ENCODE results near the gene FZR1. TPM values are rescaled to one million over a fixed set of nuclear protein-coding genes. Genes with fewer than 3 reads are reported as not detected.

Gene FZR1
- total RNA-seq, 1 experiment from 2014 or later: 51.4 TPM

DNA sequence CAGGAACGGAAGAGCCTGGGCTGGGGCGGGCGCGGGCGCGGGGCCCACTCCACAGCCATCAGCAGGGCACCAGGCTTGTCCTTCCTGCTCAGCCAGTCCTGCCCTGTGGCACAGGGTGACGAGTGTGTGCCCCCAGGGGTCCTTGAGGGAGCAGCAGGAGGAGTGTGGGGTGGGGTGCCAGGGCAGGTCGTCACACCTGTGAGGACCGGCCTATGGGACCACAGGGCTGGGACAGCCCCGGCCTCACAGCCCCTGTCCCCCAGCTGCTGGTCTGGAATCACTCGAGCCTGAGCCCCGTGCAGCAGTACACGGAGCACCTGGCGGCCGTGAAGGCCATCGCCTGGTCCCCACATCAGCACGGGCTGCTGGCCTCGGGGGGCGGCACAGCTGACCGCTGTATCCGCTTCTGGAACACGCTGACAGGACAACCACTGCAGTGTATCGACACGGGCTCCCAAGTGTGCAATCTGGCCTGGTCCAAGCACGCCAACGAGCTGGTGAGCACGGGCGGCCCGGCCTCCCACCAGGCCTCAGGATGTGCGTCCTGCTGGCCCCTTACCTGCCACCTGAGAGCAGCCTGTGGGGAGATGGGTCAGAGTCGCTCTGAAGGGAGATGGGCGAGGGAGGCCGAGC lies 26.2 kb downstream of the FZR1 start:
- Histone ChIP-seq H3K4ac (ENCODE audit: low read depth, low read length) (no peak overlapping the region), H2AFZ (ENCODE audit: low read length) (no peak overlapping the region), H2BK15ac (ENCODE audit: low read depth, low read length) (no peak overlapping the region), H2BK120ac (ENCODE audit: low read depth, low read length, poor library complexity, severe bottlenecking) (no peak overlapping the region), H3K79me1 (ENCODE audit: insufficient read depth, low read depth, low read length, poor library complexity, severe bottlenecking) (no peaks in the 10 kb centered on the region), H3K4me2 (ENCODE audit: insufficient read depth, insufficient read length, low read length) (no peak overlapping the region), H3K23me2 (ENCODE audit: insufficient read length, low read depth, low read length, poor library complexity, severe bottlenecking) (no peaks in the 10 kb centered on the region), H3T11ph (ENCODE audit: low read length) (no peak overlapping the region), H3K56ac (ENCODE audit: insufficient read length, low read depth, low read length) (no peak overlapping the region), H4K20me1 (ENCODE audit: control insufficient read depth, insufficient read depth, insufficient read length) (no peaks in the 10 kb centered on the region), H3K79me2 (ENCODE audit: insufficient read depth, low read length) (no peaks in the 10 kb centered on the region), H2BK20ac (ENCODE audit: low read depth, low read length, poor library complexity, severe bottlenecking) (no peak overlapping the region), H3K14ac (ENCODE audit: insufficient read depth, low read length) (no peak overlapping the region), H4K5ac (ENCODE audit: insufficient read length, low read depth, low read length) (no peak overlapping the region), H3K9me3 (ENCODE audit: control insufficient read depth, low read depth, low read length) (no peaks in the 10 kb centered on the region), H3K23ac (ENCODE audit: insufficient read length, low read depth, low read length) (no peak overlapping the region), H3K18ac (ENCODE audit: insufficient read length, low read depth, low read length) (no peak overlapping the region), H3K27me3 (ENCODE audit: insufficient read depth, low read length) (no peaks in the 10 kb centered on the region), H3K4me1 (ENCODE audit: insufficient read depth, low read length) (no peaks in the 10 kb centered on the region), H2BK5ac (ENCODE audit: insufficient read length, low read length) (no peak overlapping the region), H4K8ac (replicated peaks; ENCODE audit: insufficient read length, low read depth, low read length) (no peak overlapping the region), H4K91ac (ENCODE audit: insufficient read length, low read depth, low read length) (no peak overlapping the region), H3K27ac (ENCODE audit: insufficient read length, low read depth, low read length) (no peak overlapping the region), H3K9ac (ENCODE audit: extremely low read depth, insufficient read length, low read length) (no peak overlapping the region), H2AK5ac (ENCODE audit: insufficient read length, low read length) (no peak overlapping the region), H2BK12ac (ENCODE audit: insufficient read length, low read depth, low read length) (no peak overlapping the region)
- H3K9me3 Mint-ChIP-seq: no peaks in the 10 kb centered on the region
- H3K4me3 Mint-ChIP-seq: no peak overlapping the region; a peak in 1 of 5 replicates
- no peaks in the 10 kb centered on the region for H3K4me1 Mint-ChIP-seq
- H3K27me3 Mint-ChIP-seq (ENCODE audit: low read depth): no peaks in the 10 kb centered on the region
- DNase-seq: no peak
- no CpG with 5 or more reads among the region's 33 CpGs for WGBS (ENCODE audit: extremely low coverage, insufficient read length, low lambda C conversion rate)
- no peak overlapping the region for H3K27ac Mint-ChIP-seq
- TF ChIP-seq, protein P1, sequence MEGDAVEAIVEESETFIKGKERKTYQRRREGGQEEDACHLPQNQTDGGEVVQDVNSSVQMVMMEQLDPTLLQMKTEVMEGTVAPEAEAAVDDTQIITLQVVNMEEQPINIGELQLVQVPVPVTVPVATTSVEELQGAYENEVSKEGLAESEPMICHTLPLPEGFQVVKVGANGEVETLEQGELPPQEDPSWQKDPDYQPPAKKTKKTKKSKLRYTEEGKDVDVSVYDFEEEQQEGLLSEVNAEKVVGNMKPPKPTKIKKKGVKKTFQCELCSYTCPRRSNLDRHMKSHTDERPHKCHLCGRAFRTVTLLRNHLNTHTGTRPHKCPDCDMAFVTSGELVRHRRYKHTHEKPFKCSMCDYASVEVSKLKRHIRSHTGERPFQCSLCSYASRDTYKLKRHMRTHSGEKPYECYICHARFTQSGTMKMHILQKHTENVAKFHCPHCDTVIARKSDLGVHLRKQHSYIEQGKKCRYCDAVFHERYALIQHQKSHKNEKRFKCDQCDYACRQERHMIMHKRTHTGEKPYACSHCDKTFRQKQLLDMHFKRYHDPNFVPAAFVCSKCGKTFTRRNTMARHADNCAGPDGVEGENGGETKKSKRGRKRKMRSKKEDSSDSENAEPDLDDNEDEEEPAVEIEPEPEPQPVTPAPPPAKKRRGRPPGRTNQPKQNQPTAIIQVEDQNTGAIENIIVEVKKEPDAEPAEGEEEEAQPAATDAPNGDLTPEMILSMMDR (conservative IDR thresholded peaks at IDR 0.05): no peak
- H3K36me3 Mint-ChIP-seq (ENCODE audit: insufficient read depth in 1 of 3, low read depth in 3 of 3): peaks cover 17 to 43% (median 42%) of the 10 kb centered on the region in 3 experiments; a peak in 6 of 7 replicates

Measured in H9 (cell line).